A673 (cell line): ENCODE measurements around the gene SLC38A2. TPM values are rescaled to one million over a fixed set of nuclear protein-coding genes. Genes with fewer than 3 reads are reported as not detected.

Experiments
- BruUV-seq: library from RNA; stranded (reverse); fragments of 400-500 nt; replicated peaks from 2 replicates; lab custom pipeline; 2021; lab: Mats Ljungman, UMichigan
- CTCF ChIA-PET: fragments of 300-600 bp; sonication (Branson Sonifier 250); formaldehyde crosslinking; loops from one replicate; lab custom pipeline; 2022; ENCODE audit warnings: antibody characterized with exemption; lab: Charles Lee
- POLR2A ChIA-PET: fragments of 300-600 bp; sonication (Branson Sonifier 250); formaldehyde crosslinking; loops from one replicate; lab custom pipeline; 2022; ENCODE audit warnings: antibody characterized with exemption; ENCODE audit not compliant: low non-redundant PET; lab: Charles Lee
- DNase-seq: peaks from one replicate; pipeline ENCODE4 v3.0.0-alpha.2; 2015; ENCODE audit warnings: low spot score
- H3K27ac ChIP-seq: fragments of 200-600 bp; sonication (generic); 2 replicates; pipeline ENCODE4 v1.5.1; 2016; ENCODE audit warnings: mixed run types, low read depth, mild to moderate bottlenecking, mixed read lengths, antibody characterized with exemption, low read length; ENCODE audit not compliant: poor library complexity, severe bottlenecking
- H3K27me3 ChIP-seq: fragments of 200-600 bp; sonication (generic); replicated peaks from 2 replicates; pipeline ENCODE4 v1.6.1; 2017; ENCODE audit warnings: mixed run types, low read depth, mild to moderate bottlenecking, mixed read lengths, antibody characterized with exemption, low read length; ENCODE audit not compliant: insufficient read depth, poor library complexity
- H3K36me3 ChIP-seq: fragments of 200-600 bp; sonication (generic); 2 replicates; pipeline ENCODE4 v1.6.1; 2016; ENCODE audit warnings: mixed run types, mild to moderate bottlenecking, mixed read lengths, antibody characterized with exemption, low read length; ENCODE audit not compliant: insufficient read depth, poor library complexity, severe bottlenecking
- H3K4me1 ChIP-seq: fragments of 200-600 bp; sonication (generic); 2 replicates; pipeline ENCODE4 v1.6.1; 2017; ENCODE audit warnings: mixed run types, mild to moderate bottlenecking, mixed read lengths, antibody characterized with exemption, low read length; ENCODE audit not compliant: insufficient read depth, poor library complexity, severe bottlenecking
- H3K4me3 ChIP-seq: fragments of 200-600 bp; sonication (generic); 2 replicates; pipeline ENCODE4 v1.5.1; 2016; ENCODE audit warnings: low read depth, mixed run types, mild to moderate bottlenecking, mixed read lengths, low read length; ENCODE audit not compliant: poor library complexity, severe bottlenecking
- H3K9me3 ChIP-seq: fragments of 200-600 bp; sonication (generic); 2 replicates; pipeline ENCODE4 v1.6.1; 2016; ENCODE audit warnings: mixed run types, low read depth, mild to moderate bottlenecking, mixed read lengths, antibody characterized with exemption, low read length; ENCODE audit not compliant: poor library complexity, severe bottlenecking
- EZH2 ChIP-seq: fragments of 200-600 bp; sonication (generic); IDR thresholded peaks from 2 replicates; pipeline ENCODE4 v1.6.1; 2017; ENCODE audit warnings: borderline replicate concordance, low read depth, mild to moderate bottlenecking, mixed read lengths, antibody characterized with exemption, low read length; ENCODE audit not compliant: poor library complexity, severe bottlenecking
- intact Hi-C: fragments of 100-400 bp; cut with micrococcal nuclease; formaldehyde crosslinking; loops from one replicate; pipeline ENCODE4 v1.10.0; 2022; ENCODE audit not compliant: unreplicated experiment
- total RNA-seq: library from RNA; stranded (reverse); gene quantifications from 2 replicates; pipeline ENCODE4 v1.2.3, GENCODE V29; 2021
- TF ChIP-seq, protein P1 (sequence below): fragments of 300-800, 200-600 bp; sonication (generic); conservative IDR thresholded peaks from 2 replicates; pipeline ENCODE4 v1.5.1; 2017; ENCODE audit warnings: low read depth, mild to moderate bottlenecking, antibody characterized with exemption, low read length, moderate library complexity, mixed read lengths

SLC38A2 gene
- total RNA-seq, 1 experiment from 2014 or later: 440 TPM

DNA sequence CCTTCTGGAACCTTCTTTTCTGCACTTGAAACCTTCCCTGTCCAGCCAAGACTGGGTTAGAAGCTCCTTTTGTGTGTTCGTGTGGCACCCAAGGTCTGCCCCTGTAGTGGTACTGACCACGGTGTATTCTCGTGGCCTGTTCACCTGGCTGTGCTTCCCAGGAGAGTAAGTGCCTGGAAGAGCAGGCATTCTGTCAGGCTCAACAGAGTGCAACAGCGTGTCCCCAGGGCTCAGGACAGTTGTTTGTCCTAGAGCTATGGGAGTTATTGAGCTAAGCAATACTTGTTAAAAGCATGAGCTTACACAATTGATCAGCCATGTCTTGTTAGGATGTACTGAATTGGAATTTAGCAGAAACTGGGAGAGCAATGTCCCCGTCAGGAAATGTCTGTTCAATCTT is 12.9 kb upstream of the SLC38A2 start:
- CTCF ChIA-PET: no interaction called here
- no peaks in the 10 kb centered on the region for H3K27me3 ChIP-seq

DNA sequence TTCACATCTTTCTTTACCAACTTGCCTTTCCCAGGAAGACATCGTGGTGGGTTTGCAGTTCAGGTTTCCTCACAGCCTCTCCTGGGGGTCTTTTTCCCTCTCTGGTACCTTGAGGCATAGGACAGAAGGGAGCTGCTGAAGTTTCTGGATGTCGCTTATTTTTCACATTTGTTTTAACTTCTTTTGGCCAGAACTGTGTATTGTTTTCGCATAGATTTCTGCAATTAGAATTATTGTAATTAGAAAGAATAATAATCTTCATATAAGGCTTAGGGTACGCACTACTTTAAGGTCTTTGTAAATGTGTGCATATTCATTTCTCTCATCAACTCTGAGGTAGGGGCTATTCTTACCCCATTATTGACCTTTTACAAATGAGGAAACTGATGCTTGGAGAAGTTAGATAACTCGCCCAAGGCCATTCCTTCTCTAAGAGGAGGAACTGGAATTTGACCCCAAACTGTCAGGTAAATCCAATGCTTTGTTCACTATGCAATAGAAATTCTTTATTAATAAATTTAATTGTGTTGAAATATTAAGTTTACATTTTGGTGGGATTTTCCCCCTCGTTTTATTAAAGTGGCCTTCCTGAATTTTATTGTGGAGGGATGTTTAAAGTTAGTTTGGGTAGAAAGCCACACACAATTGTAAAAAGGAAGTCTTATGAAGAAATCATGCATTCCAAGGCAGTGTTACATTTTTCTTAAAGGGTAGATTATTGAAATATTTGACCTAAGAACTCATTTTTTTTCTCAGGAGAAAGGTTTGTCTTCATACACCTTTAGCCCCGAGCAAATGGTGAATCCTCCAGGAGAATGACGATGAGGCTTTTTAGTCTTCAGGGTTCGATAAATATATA is 12.1 kb upstream of the SLC38A2 start:
- DNase-seq: no peak
- no TSS peak for BruUV-seq
- TF ChIP-seq EZH2: no peak
- TF ChIP-seq, protein P1, sequence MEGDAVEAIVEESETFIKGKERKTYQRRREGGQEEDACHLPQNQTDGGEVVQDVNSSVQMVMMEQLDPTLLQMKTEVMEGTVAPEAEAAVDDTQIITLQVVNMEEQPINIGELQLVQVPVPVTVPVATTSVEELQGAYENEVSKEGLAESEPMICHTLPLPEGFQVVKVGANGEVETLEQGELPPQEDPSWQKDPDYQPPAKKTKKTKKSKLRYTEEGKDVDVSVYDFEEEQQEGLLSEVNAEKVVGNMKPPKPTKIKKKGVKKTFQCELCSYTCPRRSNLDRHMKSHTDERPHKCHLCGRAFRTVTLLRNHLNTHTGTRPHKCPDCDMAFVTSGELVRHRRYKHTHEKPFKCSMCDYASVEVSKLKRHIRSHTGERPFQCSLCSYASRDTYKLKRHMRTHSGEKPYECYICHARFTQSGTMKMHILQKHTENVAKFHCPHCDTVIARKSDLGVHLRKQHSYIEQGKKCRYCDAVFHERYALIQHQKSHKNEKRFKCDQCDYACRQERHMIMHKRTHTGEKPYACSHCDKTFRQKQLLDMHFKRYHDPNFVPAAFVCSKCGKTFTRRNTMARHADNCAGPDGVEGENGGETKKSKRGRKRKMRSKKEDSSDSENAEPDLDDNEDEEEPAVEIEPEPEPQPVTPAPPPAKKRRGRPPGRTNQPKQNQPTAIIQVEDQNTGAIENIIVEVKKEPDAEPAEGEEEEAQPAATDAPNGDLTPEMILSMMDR: no peak
- intact Hi-C loops: loop anchor here (5.0 kb wide), 2 partner anchors 173 to 278 kb away; no protein-coding TSS in a partner anchor
- ChIA-PET POLR2A (no interaction called here), CTCF (interaction anchor here (0.5 kb wide), 1 partner anchor 1617 kb away, joined by 3 read pairs; no protein-coding TSS in a partner anchor)
- Histone ChIP-seq H3K4me3 (peak overlapping the region; percentile 68), H3K36me3 (no peaks in the 10 kb centered on the region), H3K4me1 (peaks cover 64% of the 10 kb centered on the region), H3K27me3 (no peaks in the 10 kb centered on the region), H3K9me3 (no peaks in the 10 kb centered on the region), H3K27ac (peak overlapping the region; percentile 99)

More for the DNA sequence above, 12.9 kb upstream of the SLC38A2 start:
- intact Hi-C loops: loop anchor here (5.0 kb wide), 2 partner anchors 172 to 277 kb away; no protein-coding TSS in a partner anchor
- Histone ChIP-seq H3K9me3 (no peaks in the 10 kb centered on the region), H3K36me3 (no peaks in the 10 kb centered on the region), H3K4me3 (no peak overlapping the region), H3K4me1 (peaks cover 67% of the 10 kb centered on the region), H3K27ac (peak overlapping the region; percentile 99)
- TF ChIP-seq EZH2: no peak
- TF ChIP-seq, protein P1: no peak
- DNase-seq: no peak
- POLR2A ChIA-PET: no interaction called here
- no TSS peak for BruUV-seq

DNA sequence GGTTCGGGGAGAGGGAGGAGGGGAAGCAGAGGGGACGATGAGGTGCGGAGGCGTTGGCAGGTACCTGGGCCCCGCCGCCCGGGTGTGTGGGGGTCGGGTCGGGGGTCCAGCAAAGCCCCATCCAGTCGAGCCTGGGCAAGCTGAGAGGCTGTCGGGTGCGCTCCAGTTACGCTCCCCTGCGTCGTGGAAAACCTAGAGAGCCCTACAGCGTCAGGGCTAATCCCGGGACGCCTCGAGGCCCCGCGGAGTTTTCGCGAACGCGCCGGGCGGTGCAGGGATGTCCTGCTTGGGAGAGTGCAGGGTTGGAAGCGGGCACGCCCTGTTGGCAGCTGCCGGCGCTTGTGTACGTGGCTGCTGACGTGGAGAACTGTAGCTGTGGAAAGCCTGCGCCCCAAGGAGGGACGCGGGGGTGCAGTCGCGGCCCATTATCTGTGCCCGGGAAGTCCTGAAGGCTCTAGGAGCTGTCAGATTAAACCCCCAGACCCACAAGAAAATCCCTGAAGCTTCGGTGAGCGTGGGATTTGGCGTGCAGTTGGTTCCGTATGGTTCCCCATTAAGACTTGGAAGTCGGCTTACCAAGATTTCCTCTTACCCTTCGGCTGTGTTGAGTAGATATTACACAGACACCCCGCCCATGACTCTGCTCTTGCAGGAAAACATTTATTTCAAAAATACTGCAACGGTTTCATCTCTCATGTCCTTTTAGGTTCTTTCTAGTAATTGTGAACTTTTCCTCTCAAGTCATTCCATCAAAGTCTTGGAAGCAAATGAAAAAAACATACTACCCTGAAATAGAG is 11.3 kb upstream of the SLC38A2 start:
- intact Hi-C loops: no loop called here
- Histone ChIP-seq H3K4me3 (peak overlapping the region; percentile 68), H3K9me3 (no peaks in the 10 kb centered on the region), H3K27ac (peak overlapping the region; percentile 99), H3K27me3 (no peaks in the 10 kb centered on the region), H3K36me3 (no peaks in the 10 kb centered on the region), H3K4me1 (peaks cover 57% of the 10 kb centered on the region)
- TSS peak; percentile 39 for BruUV-seq
- ChIA-PET CTCF (no interaction called here), POLR2A (interaction anchor here (0.5 kb wide), 1 partner anchor 12 kb away, joined by 5 read pairs; the partner anchor contains the start of gene SLC38A2)
- TF ChIP-seq EZH2: no peak
- TF ChIP-seq, protein P1: no peak
- DNase-seq: peak; percentile 86
